PFSK-1 (cell line): Measurements from ENCODE around the gene ACTL9.

Experiments used
- FOXP2 ChIP-seq: optimal IDR thresholded peaks from 2 replicates; pipeline ENCODE3; 2011; ENCODE audit warnings: borderline replicate concordance, control low read depth, inconsistent platforms; ENCODE audit not compliant: insufficient read depth; ENCODE audit errors: extremely low read length, extremely low read depth
- POLR2AphosphoS5 ChIP-seq: IDR thresholded peaks from 2 replicates; pipeline ENCODE4 v1.6.1; 2012; ENCODE audit warnings: low read depth, mild to moderate bottlenecking, control low read depth, low read length, moderate library complexity
- SIN3A ChIP-seq: IDR thresholded peaks from 2 replicates; pipeline ENCODE4 v1.6.1; 2012; ENCODE audit warnings: mild to moderate bottlenecking, low read length, moderate library complexity, borderline replicate concordance; ENCODE audit not compliant: insufficient read depth
- TAF1 ChIP-seq: IDR thresholded peaks from 2 replicates; pipeline ENCODE4 v1.6.1; 2012; ENCODE audit warnings: low read length, control low read depth, borderline replicate concordance; ENCODE audit not compliant: insufficient read depth
- TF ChIP-seq, protein P1 (sequence below), 2 experiments: IDR thresholded peaks; 2 replicates each; pipeline versions ENCODE4 v1.6.1 to v1.8.0; 2011 to 2012; ENCODE audit warnings: low read depth in 2 of 2, low read length in 2 of 2, control low read depth in 1 of 2, inconsistent platforms in 1 of 2, mild to moderate bottlenecking in 1 of 2, moderate library complexity in 1 of 2; ENCODE audit not compliant: insufficient read depth in 1 of 2

ACTL9 gene

DNA sequence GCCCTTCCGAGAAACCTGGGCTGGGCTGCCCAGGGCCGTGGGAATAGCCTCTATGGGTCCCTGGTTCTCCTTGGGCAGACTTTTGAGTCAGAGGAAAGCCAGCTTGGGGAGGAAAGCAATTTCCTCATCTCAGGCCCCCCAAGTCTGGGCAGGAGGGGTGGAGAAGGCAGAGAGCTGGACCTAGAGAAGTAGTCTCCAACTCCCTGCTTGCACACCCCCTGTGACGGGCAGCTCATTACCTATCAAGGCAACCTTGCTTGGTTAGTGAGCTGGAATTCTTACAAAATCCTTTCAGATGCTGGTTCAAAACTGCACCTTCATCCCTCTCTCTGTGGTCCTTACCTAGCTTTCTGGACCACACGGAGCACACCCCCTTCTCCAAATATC lies 33.9 kb downstream of the ACTL9 start:
- TF ChIP-seq, protein P1, sequence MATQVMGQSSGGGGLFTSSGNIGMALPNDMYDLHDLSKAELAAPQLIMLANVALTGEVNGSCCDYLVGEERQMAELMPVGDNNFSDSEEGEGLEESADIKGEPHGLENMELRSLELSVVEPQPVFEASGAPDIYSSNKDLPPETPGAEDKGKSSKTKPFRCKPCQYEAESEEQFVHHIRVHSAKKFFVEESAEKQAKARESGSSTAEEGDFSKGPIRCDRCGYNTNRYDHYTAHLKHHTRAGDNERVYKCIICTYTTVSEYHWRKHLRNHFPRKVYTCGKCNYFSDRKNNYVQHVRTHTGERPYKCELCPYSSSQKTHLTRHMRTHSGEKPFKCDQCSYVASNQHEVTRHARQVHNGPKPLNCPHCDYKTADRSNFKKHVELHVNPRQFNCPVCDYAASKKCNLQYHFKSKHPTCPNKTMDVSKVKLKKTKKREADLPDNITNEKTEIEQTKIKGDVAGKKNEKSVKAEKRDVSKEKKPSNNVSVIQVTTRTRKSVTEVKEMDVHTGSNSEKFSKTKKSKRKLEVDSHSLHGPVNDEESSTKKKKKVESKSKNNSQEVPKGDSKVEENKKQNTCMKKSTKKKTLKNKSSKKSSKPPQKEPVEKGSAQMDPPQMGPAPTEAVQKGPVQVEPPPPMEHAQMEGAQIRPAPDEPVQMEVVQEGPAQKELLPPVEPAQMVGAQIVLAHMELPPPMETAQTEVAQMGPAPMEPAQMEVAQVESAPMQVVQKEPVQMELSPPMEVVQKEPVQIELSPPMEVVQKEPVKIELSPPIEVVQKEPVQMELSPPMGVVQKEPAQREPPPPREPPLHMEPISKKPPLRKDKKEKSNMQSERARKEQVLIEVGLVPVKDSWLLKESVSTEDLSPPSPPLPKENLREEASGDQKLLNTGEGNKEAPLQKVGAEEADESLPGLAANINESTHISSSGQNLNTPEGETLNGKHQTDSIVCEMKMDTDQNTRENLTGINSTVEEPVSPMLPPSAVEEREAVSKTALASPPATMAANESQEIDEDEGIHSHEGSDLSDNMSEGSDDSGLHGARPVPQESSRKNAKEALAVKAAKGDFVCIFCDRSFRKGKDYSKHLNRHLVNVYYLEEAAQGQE (IDR thresholded peaks at IDR 0.05; ENCODE audit: insufficient read depth in 1 of 2, low read depth in 2 of 2, low read length in 2 of 2), result no peak

GRCh38 chr19:8663920-8664670 lies 34.5 kb downstream of the ACTL9 start:
- TF ChIP-seq POLR2AphosphoS5 (no peak), FOXP2 (no peak), SIN3A (no peak), TAF1 (no peak)
- TF ChIP-seq, protein P1 (IDR thresholded peaks at IDR 0.05; ENCODE audit: insufficient read depth in 1 of 2, low read depth in 2 of 2, low read length in 2 of 2), result no peak

DNA sequence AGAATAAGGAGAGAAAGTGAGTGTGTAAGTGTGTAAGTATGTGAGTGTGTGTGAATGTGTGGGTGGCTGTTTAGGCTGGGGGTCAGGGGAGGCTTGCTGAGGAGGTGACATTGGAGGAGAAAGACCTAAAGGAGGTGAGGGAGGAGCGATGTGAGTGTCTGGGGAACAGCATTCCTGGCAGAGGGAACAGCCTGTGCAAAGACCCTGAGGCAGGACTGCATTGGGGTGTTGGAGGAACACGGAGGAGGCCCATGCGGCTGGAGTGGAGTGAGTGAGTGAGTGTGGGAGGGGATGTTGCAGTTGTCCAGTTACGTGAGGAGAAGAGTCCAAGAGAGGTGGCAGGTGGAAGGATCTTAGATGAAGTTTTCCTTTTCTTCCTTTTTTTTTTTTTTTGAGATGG lies 36.3 kb downstream of the ACTL9 start:
- TF ChIP-seq, protein P1 (IDR thresholded peaks at IDR 0.05; ENCODE audit: insufficient read depth in 1 of 2, low read depth in 2 of 2, low read length in 2 of 2), result no peak
- TF ChIP-seq POLR2AphosphoS5 (no peak), TAF1 (no peak), FOXP2 (no peak), SIN3A (no peak)

DNA sequence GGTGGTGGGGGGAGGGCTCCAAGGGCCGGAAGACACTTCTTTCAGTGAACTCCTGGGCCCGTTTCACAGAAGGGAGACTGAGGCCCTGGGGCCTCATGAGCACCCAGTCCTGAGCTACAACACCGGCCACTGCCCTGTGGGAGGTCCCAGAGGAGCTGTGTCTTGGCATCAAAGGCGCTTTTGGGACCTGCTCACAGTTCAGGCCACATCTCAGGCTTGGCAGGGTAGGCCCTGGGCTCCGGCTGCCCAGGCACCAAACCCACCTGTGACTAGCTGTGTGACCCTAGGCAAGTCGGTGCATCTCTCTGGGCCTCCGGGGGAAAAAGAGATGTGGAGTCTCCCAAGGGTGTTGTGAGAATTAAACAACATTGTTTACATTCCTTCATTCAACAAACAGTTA lies 38.7 kb downstream of the ACTL9 start:
- TF ChIP-seq SIN3A, result no peak
- no peak for TF ChIP-seq TAF1
- TF ChIP-seq FOXP2, result no peak
- no peak for TF ChIP-seq POLR2AphosphoS5
- TF ChIP-seq, protein P1 (IDR thresholded peaks at IDR 0.05; ENCODE audit: insufficient read depth in 1 of 2, low read depth in 2 of 2, low read length in 2 of 2), result no peak

DNA sequence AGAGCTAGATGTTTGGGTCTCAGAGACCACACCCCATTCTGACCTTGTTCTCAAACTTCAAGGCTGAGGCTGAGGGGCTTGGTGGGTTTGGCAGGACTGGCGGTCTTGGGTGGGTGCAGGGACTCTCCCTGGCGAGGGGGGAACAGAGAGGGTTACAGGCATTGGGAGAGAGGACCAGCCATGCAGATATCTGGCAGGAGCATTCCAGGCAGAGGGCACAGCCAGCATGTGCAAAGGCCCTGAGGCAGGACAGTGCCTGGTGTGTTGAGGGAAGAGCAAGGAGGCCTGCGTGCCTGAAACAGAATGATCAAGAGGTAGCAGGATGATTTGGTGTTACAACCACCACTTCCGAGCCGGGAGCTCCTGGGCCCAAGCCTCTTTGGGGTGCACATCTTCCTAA lies 40.7 kb downstream of the ACTL9 start:
- no peak for TF ChIP-seq POLR2AphosphoS5
- TF ChIP-seq, protein P1 (IDR thresholded peaks at IDR 0.05; ENCODE audit: insufficient read depth in 1 of 2, low read depth in 2 of 2, low read length in 2 of 2), result no peak
